Neuronal stem cell (in vitro differentiated cells): ENCODE data around the gene SLC7A9.
A peak's percentile ranks its signal among the peaks of the same experiment; 100 is the strongest.

Source experiments
- DNase-seq: peaks from one replicate; pipeline ENCODE4 v3.0.0-alpha.2; 2013; ENCODE audit warnings: low spot score
- H2AFZ ChIP-seq: one replicate; pipeline ENCODE4 v1.6.1; 2013; ENCODE audit warnings: mild to moderate bottlenecking, low read length, inconsistent platforms
- H2AK5ac ChIP-seq: 2 replicates; pipeline ENCODE4 v1.6.1; 2013; ENCODE audit warnings: low read depth, mild to moderate bottlenecking, inconsistent platforms, low read length, moderate library complexity, mixed read lengths
- H2BK120ac ChIP-seq: 2 replicates; pipeline ENCODE4 v1.6.1; 2013; ENCODE audit warnings: low read depth, mild to moderate bottlenecking, inconsistent platforms, low read length, moderate library complexity, mixed read lengths
- H2BK12ac ChIP-seq: one replicate; pipeline ENCODE4 v1.6.1; 2013; ENCODE audit warnings: low read length, inconsistent platforms
- H2BK15ac ChIP-seq: 2 replicates; pipeline ENCODE4 v1.6.1; 2013; ENCODE audit warnings: mild to moderate bottlenecking, low read length, inconsistent platforms, mixed read lengths
- H2BK5ac ChIP-seq: one replicate; pipeline ENCODE4 v1.6.1; 2013; ENCODE audit warnings: inconsistent platforms, mild to moderate bottlenecking, low read length, moderate library complexity
- H3K14ac ChIP-seq: one replicate; pipeline ENCODE4 v1.6.1; 2013; ENCODE audit warnings: low read length, inconsistent platforms
- H3K18ac ChIP-seq: 2 replicates; pipeline ENCODE4 v1.6.1; 2013; ENCODE audit warnings: low read length, inconsistent platforms
- H3K23ac ChIP-seq: 2 replicates; pipeline ENCODE4 v1.6.1; 2013; ENCODE audit warnings: low read depth, mild to moderate bottlenecking, mixed read lengths, low read length, inconsistent platforms; ENCODE audit not compliant: poor library complexity
- H3K27ac ChIP-seq: replicated peaks from 3 replicates; pipeline ENCODE4 v1.5.1; 2013; ENCODE audit warnings: low read length, inconsistent platforms
- H3K27me3 ChIP-seq, 3 experiments: 2 replicates each; pipeline ENCODE4 v1.6.1; 2013; ENCODE audit warnings: low read length in 3 of 3, mild to moderate bottlenecking in 2 of 3, inconsistent platforms in 1 of 3, low read depth in 1 of 3, mixed read lengths in 1 of 3, moderate library complexity in 1 of 3; ENCODE audit not compliant: control insufficient read depth in 3 of 3, insufficient read depth in 3 of 3
- H3K36me3 ChIP-seq, 2 donors: replicated peaks in 1 of 2; 2 replicates each; pipeline ENCODE4 v1.6.1; 2013; ENCODE audit warnings: low read length in 2 of 2; ENCODE audit not compliant: control insufficient read depth in 2 of 2, insufficient read depth in 2 of 2
- H3K4ac ChIP-seq: 2 replicates; pipeline ENCODE4 v1.6.1; 2013; ENCODE audit warnings: inconsistent platforms, mild to moderate bottlenecking, low read length, moderate library complexity
- H3K4me1 ChIP-seq, 2 donors: 1 replicate in 1 of 2; 2 replicates in 1 of 2; pipeline ENCODE4 v1.6.1; 2013; ENCODE audit warnings: low read length in 2 of 2, low read depth in 1 of 2; ENCODE audit not compliant: control insufficient read depth in 2 of 2, insufficient read depth in 1 of 2
- H3K4me2 ChIP-seq: one replicate; pipeline ENCODE4 v1.6.1; 2013; ENCODE audit warnings: mild to moderate bottlenecking, low read length, inconsistent platforms; ENCODE audit not compliant: insufficient read depth, poor library complexity, severe bottlenecking
- H3K4me3 ChIP-seq, 2 donors: 2 replicates each; pipeline ENCODE4 v1.5.1; 2013; ENCODE audit warnings: low read length in 2 of 2, mild to moderate bottlenecking in 2 of 2, inconsistent platforms in 1 of 2, moderate library complexity in 1 of 2
- H3K79me1 ChIP-seq: one replicate; pipeline ENCODE4 v1.6.1; 2013; ENCODE audit warnings: low read depth, mild to moderate bottlenecking, inconsistent platforms, low read length, moderate library complexity
- H3K9ac ChIP-seq: one replicate; pipeline ENCODE4 v1.6.1; 2013; ENCODE audit warnings: mild to moderate bottlenecking, low read depth, low read length, inconsistent platforms; ENCODE audit not compliant: poor library complexity
- H3K9me3 ChIP-seq, 2 donors: replicated peaks in 1 of 2; 2 replicates each; pipeline versions ENCODE3 to v1.6.1; 2013; ENCODE audit warnings: low read length in 2 of 2, mild to moderate bottlenecking in 2 of 2, inconsistent platforms in 1 of 2, low read depth in 1 of 2, mixed read lengths in 1 of 2, moderate library complexity in 1 of 2; ENCODE audit not compliant: control insufficient read depth in 2 of 2, insufficient read depth in 1 of 2
- H4K8ac ChIP-seq: one replicate; pipeline ENCODE4 v1.6.1; 2013; ENCODE audit warnings: low read depth, mild to moderate bottlenecking, inconsistent platforms, low read length, moderate library complexity
- H4K91ac ChIP-seq: one replicate; pipeline ENCODE4 v1.6.1; 2013; ENCODE audit warnings: low read length, low read depth, mild to moderate bottlenecking, inconsistent platforms; ENCODE audit not compliant: poor library complexity
- WGBS, 2 donors: extraction: QIAGEN DNeasy Blood & Tissue Kit; methylation state at CpG; one replicate each; pipeline ENCODE4 v1.1.7; 2013; ENCODE audit warnings: missing lambda C conversion rate in 2 of 2, mixed read lengths in 1 of 2; ENCODE audit not compliant: insufficient read length in 2 of 2, insufficient replicate concordance in 1 of 2; ENCODE audit errors: extremely low coverage in 2 of 2; 5-methylcytosine and 5-hydroxymethylcytosine counted together

SLC7A9 gene

DNA sequence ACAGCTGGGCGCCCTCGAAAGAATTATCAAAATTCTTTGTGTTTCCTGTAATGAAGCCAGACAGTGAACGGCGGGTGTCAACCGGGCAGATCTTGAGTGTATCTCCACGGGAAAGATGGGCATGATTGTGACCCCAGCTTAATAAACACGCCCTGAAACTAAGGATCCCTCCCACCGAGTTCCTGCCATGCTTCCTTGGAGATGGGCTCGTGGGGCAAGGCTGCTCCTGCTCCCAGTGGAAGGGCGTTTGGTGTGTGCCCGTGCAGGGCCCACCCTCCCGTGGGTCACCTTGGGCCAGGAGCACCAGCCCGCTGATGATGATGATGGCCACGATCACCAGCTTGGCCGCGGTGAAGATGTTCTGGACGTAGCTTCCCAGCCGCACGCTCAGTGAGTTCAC lies 7.4 kb downstream of the SLC7A9 start:
- H3K14ac ChIP-seq = no peak overlapping the region
- no peak overlapping the region for H3K4ac ChIP-seq
- H4K8ac ChIP-seq = no peak overlapping the region
- peak overlapping the region; percentile 8 for H2AK5ac ChIP-seq
- H3K27me3 ChIP-seq = no peaks in the 10 kb centered on the region
- WGBS, 2 donors = no CpG with 5 or more reads among the region's 19 CpGs
- H3K27ac ChIP-seq = no peak overlapping the region
- no peak for DNase-seq
- no peak overlapping the region for H4K91ac ChIP-seq
- no peak overlapping the region for H2BK5ac ChIP-seq
- no peak overlapping the region for H2BK12ac ChIP-seq
- H2BK120ac ChIP-seq = no peak overlapping the region
- no peaks in the 10 kb centered on the region for H3K9me3 ChIP-seq
- no peaks in the 10 kb centered on the region for H3K4me1 ChIP-seq
- no peaks in the 10 kb centered on the region for H3K36me3 ChIP-seq
- no peak overlapping the region for H3K23ac ChIP-seq
- no peak overlapping the region for H3K4me3 ChIP-seq
- no peak overlapping the region for H2AFZ ChIP-seq
- H2BK15ac ChIP-seq = no peak overlapping the region
- H3K4me2 ChIP-seq = no peak overlapping the region
- no peak overlapping the region for H3K18ac ChIP-seq
- H3K9ac ChIP-seq = no peak overlapping the region
- no peaks in the 10 kb centered on the region for H3K79me1 ChIP-seq

DNA sequence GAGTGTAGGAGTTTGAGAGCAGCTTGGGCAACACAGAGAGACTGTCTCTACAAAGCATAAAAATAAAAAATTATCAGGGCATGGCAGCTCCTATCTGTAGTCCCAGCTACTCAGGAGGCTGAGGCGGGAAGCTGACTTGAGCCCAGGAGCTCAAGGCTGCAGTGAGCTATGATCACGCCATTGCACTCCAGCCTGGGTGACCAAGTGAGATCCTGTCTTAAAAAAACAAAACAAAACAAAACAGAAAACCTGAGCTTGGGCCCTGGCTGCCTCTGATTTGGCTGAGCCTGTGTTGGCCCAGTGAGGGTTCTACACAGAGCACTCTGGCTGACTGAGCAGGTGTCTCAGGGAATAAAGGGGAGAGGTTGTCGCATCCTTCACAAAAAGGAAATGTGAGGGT lies 8.0 kb downstream of the SLC7A9 start:
- Histone ChIP-seq H3K23ac (no peak overlapping the region), H3K4me1 (no peaks in the 10 kb centered on the region), H3K4me3 (no peak overlapping the region), H3K9ac (no peak overlapping the region), H3K27me3 (no peaks in the 10 kb centered on the region), H2AK5ac (no peak overlapping the region), H2BK120ac (no peak overlapping the region), H2BK5ac (no peak overlapping the region), H3K36me3 (no peaks in the 10 kb centered on the region), H3K14ac (no peak overlapping the region), H3K4ac (no peak overlapping the region), H4K91ac (no peak overlapping the region), H4K8ac (no peak overlapping the region), H3K4me2 (no peak overlapping the region), H3K79me1 (no peaks in the 10 kb centered on the region), H3K27ac (no peak overlapping the region), H3K9me3 (no peaks in the 10 kb centered on the region), H2BK12ac (no peak overlapping the region), H3K18ac (no peak overlapping the region), H2AFZ (no peak overlapping the region), H2BK15ac (no peak overlapping the region)
- no CpG with 5 or more reads among the region's 3 CpGs for WGBS, 2 donors
- no peak for DNase-seq

DNA sequence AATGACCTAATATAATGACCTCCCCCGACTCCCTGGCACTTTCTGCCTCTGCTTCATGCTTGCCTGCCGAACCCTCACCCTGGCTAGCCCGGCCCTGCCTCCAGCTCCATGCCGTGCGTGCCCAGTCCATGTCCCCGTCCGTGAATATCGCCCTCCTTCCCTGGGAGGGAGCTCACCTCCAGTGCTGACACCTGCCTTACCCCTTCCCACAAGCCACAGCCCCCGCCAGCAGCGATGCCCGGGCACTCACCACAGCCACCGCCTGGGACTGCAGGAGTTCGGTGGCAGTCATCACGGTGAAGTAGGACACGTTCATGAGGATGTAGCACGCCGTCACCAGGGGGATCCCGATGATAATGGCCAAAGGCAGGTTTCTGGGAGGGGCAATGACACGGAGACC lies 10.0 kb downstream of the SLC7A9 start:
- H2BK5ac ChIP-seq = no peak overlapping the region
- no peak overlapping the region for H2BK120ac ChIP-seq
- no peaks in the 10 kb centered on the region for H3K36me3 ChIP-seq
- no peak overlapping the region for H4K91ac ChIP-seq
- H3K27me3 ChIP-seq = no peaks in the 10 kb centered on the region
- H3K4me2 ChIP-seq = no peak overlapping the region
- H3K9me3 ChIP-seq = no peaks in the 10 kb centered on the region
- H3K27ac ChIP-seq = no peak overlapping the region
- no peak overlapping the region for H3K4me3 ChIP-seq
- H2AK5ac ChIP-seq = peak overlapping the region; percentile 28
- no CpG with 5 or more reads among the region's 19 CpGs for WGBS, 2 donors
- no peak overlapping the region for H2AFZ ChIP-seq
- H3K14ac ChIP-seq = peak overlapping the region; percentile 75
- no peak overlapping the region for H2BK12ac ChIP-seq
- H3K18ac ChIP-seq = peak overlapping the region; percentile 27
- H3K4me1 ChIP-seq = no peaks in the 10 kb centered on the region
- no peak overlapping the region for H3K4ac ChIP-seq
- no peaks in the 10 kb centered on the region for H3K79me1 ChIP-seq
- DNase-seq = no peak
- H3K23ac ChIP-seq = peak overlapping the region; percentile 93
- no peak overlapping the region for H2BK15ac ChIP-seq
- no peak overlapping the region for H4K8ac ChIP-seq
- H3K9ac ChIP-seq = peak overlapping the region; percentile 78

DNA sequence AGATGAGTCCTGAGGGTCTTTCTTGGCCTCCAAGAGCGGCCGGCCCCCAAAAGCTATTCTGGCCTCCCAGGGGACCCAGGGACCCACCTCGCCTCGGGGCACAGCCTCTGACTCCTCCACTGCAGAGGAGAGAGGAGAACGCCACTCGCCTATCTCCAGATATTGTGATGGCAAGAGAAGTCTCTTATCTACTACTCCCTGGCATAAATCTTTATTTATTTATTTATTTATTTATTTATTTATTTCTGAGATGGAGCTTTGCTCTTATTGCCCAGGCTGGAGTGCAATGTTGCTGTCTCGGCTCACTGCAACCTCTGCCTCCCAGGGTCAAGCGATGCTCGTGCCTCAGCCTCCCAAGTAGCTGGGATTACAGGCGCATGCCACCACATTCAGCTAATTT lies 11.0 kb downstream of the SLC7A9 start:
- H4K8ac ChIP-seq = no peak overlapping the region
- H3K4ac ChIP-seq = no peak overlapping the region
- H3K9me3 ChIP-seq = no peaks in the 10 kb centered on the region
- H3K23ac ChIP-seq = no peak overlapping the region
- H3K4me3 ChIP-seq = no peak overlapping the region
- no peak overlapping the region for H2BK12ac ChIP-seq
- H3K4me1 ChIP-seq = no peaks in the 10 kb centered on the region
- H2BK5ac ChIP-seq = no peak overlapping the region
- H3K27ac ChIP-seq = no peak overlapping the region
- H3K18ac ChIP-seq = no peak overlapping the region
- H2BK120ac ChIP-seq = no peak overlapping the region
- no peak overlapping the region for H3K14ac ChIP-seq
- no peak for DNase-seq
- H3K9ac ChIP-seq = no peak overlapping the region
- H3K4me2 ChIP-seq = no peak overlapping the region
- no peak overlapping the region for H2AK5ac ChIP-seq
- H3K27me3 ChIP-seq = no peaks in the 10 kb centered on the region
- no peak overlapping the region for H4K91ac ChIP-seq
- whole genome bisulfite sequencing, 2 donors = no CpG with 5 or more reads among the region's 10 CpGs
- H2AFZ ChIP-seq = no peak overlapping the region
- no peaks in the 10 kb centered on the region for H3K79me1 ChIP-seq
- H2BK15ac ChIP-seq = no peak overlapping the region
- H3K36me3 ChIP-seq = no peaks in the 10 kb centered on the region
